ENCODE data around the gene PRXL2A. TPM values are rescaled to one million over a fixed set of nuclear protein-coding genes. Genes with fewer than 3 reads are reported as not detected.
"Not testable (repeated sequence)": the region's sequence is repeated elsewhere in the genome, so short reads cannot be mapped to it uniquely, and the experiment has no call there.

PRXL2A gene
- total RNA-seq, 1 donor from 2014 or later = 33.3 TPM

DNA sequence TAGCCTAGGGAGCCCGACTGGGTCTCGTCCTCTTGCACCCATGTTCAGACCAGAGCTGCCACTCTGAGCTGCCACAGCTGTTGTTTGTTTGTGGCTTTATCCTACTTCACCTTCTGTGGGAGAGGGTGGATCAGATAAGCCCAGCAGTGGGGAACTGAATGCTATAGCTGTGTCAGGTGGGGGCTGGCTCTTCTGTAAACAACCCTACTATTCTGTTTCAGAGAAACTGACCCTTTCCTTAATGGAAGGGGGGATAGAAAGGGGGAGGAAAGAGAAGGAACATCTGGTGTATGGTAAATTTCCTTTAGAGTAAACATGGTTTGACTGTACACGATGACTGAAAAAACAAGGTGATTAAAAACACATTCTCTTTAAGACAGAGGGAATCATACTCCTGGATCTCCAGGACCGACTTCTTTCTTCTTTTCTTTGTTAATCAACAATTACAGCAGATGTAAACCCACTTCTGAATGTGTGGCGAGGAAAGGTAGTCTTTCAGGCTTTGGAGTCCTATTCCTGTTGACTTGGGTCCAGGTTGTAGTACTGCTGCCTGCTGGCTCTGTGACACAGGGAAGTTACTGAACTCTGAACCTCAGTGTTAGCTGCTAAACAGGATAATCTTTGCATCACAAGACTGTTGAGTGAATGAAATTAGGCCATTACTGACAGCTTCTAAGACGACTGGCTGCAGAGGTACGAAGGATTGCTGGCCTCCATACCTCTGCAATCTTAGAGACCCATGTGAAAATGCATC, 6.0 kb downstream of the PRXL2A start:
- no peak for ATAC-seq
- Histone ChIP-seq H3K27ac (no peak overlapping the region), H3K9me3 (no peaks in the 10 kb centered on the region), H3K4me1 (peaks cover 35% of the 10 kb centered on the region), H3K4me3 (no peak overlapping the region), H3K27me3 (ENCODE audit: low read depth) (no peaks in the 10 kb centered on the region), H3K36me3 (no peaks in the 10 kb centered on the region)
- TF ChIP-seq, protein P1, sequence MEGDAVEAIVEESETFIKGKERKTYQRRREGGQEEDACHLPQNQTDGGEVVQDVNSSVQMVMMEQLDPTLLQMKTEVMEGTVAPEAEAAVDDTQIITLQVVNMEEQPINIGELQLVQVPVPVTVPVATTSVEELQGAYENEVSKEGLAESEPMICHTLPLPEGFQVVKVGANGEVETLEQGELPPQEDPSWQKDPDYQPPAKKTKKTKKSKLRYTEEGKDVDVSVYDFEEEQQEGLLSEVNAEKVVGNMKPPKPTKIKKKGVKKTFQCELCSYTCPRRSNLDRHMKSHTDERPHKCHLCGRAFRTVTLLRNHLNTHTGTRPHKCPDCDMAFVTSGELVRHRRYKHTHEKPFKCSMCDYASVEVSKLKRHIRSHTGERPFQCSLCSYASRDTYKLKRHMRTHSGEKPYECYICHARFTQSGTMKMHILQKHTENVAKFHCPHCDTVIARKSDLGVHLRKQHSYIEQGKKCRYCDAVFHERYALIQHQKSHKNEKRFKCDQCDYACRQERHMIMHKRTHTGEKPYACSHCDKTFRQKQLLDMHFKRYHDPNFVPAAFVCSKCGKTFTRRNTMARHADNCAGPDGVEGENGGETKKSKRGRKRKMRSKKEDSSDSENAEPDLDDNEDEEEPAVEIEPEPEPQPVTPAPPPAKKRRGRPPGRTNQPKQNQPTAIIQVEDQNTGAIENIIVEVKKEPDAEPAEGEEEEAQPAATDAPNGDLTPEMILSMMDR (IDR thresholded peaks at IDR 0.05) = no peak
- intact Hi-C loops (cut with DNase I) = no loop called here
- DNase-seq = no peak

DNA sequence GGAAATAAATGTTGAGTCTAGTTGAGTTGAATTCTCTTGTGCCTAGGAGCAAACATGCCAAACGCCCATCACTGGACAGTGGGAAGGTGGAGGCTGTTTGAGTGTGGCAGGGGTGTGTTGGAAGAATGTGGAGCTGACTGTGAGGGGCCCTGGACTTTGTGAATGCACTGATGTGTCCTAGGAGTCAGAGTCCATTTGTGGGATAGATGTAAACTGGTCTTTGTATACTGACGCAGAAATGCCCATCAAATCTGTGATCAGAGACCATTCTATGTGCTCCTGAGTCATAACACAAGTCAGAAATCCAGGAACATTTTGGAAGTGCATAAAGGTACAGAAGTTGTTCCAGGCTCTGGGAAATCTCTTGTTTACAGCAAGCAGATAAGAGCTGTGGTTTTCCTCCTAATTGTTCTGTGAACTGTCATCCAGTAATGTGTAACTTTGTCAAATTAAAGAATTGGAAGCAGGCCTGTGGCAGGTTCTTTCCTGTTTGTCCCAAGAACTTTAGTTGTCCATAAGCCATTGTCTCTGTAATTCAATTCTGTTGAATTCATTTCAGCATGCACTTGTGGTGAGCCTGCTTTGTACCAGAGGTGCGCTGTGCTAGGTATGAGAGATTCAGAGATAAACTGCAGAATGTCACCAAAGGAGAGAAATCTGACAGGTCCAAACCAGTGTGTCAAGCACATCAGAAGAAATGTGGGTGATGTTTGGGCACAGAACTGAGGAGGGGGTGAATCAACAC, 7.6 kb downstream of the PRXL2A start:
- intact Hi-C loops (cut with DNase I) = no loop called here
- DNase-seq (no peak), ATAC-seq (no peak)
- Histone ChIP-seq H3K4me3 (no peak overlapping the region), H3K4me1 (peaks cover 29% of the 10 kb centered on the region), H3K27ac (no peak overlapping the region), H3K9me3 (no peaks in the 10 kb centered on the region), H3K27me3 (ENCODE audit: low read depth) (no peaks in the 10 kb centered on the region), H3K36me3 (no peaks in the 10 kb centered on the region)
- TF ChIP-seq, protein P1 (IDR thresholded peaks at IDR 0.05) = no peak

DNA sequence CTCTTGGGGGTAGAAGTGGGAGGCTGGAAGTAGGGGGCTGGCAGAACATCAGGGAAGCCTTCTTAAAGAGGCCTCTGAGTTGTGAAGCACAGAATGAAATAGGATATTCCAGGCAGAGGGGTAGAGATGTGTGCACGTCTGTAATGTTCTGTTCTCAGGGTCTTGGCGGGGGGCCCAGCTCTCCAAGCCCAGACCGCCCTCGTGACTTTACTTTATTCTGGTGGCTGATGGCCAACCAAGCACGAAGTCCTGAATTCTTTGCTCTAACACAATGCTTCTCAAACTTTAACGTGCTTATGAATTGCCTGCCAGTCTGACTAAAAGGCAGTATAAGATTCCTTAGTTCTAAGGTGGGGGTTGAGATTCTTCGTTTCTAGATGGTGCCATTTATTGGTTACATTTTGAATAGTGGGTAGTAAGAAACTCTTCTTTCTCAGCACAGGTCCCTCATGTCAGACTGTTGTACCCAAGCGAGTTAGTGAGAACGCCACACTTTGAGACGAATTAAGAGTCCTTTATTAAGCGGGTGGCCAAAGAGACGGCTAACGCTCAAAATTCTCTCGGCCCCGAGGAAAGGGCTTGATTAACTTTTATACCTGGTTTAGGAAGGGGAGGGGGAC, 8.2 kb downstream of the PRXL2A start:
- Histone ChIP-seq H3K27ac (no peak overlapping the region), H3K27me3 (ENCODE audit: low read depth) (no peaks in the 10 kb centered on the region), H3K36me3 (no peaks in the 10 kb centered on the region), H3K9me3 (no peaks in the 10 kb centered on the region), H3K4me1 (peaks cover 29% of the 10 kb centered on the region), H3K4me3 (no peak overlapping the region)
- TF ChIP-seq, protein P1 (IDR thresholded peaks at IDR 0.05) = no peak
- ATAC-seq (peak; percentile 22 to 41), DNase-seq (no peak)
- intact Hi-C loops (cut with DNase I) = no loop called here

DNA sequence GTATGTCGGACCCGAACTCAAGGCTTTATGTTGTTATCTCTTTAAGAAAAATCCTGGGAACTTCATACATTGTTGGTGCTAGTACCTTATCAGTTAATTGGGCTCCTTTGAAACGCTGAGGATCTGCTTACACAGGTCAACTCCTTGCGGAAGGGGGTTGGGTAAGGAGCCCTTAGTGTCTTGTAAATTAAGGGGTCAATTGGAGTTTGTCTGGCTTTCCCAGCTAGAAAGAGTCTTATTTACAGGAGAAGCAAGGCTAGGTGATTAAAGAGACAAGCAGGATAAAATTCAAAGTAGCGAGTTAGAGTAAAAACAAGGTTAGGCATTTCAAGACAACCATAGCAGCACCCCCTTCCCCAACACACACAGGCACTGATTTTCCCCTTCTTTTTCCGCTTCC, 8.9 kb downstream of the PRXL2A start:
- H3K4me3 ChIP-seq; intact Hi-C loops (cut with DNase I); H3K27me3 ChIP-seq (ENCODE audit: low read depth); H3K36me3 ChIP-seq; ATAC-seq; H3K9me3 ChIP-seq; H3K27ac ChIP-seq; DNase-seq: not testable (repeated sequence)
- H3K4me1 ChIP-seq = peaks cover 29% of the 10 kb centered on the region

DNA sequence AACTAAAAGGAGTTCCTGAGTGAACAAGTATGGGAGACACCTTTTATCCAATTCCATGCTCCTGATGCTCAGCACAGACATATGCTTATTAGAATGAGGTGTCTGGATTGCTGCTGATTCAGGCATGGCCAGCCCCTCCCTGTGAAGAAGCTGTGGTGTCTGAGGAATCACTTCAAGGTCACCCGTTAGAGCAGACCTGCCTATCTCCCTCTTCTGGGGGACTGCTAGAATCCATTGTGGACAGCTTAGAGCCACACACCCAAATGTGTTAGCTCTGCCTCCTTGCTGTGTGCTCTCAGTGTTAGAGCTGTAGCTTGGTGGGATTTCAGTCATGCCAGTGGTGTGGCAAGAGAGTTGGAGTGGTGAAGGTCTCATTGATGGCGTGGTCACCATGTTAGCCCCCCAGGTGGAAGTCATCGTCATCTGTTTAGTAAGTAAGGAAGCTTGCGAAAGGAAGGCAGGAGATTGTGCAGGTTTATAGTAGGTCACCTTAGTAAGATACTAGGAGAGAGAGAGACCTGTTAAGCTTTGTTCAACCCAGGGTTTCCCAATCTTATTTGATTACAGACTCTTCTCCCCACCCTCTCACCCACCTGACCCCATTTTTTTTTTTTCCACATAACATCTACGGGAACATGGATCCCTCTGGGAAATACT, 12.8 kb downstream of the PRXL2A start:
- H3K27me3 ChIP-seq (ENCODE audit: low read depth) = no peaks in the 10 kb centered on the region
- peaks cover 21% of the 10 kb centered on the region for H3K36me3 ChIP-seq
- H3K9me3 ChIP-seq = no peaks in the 10 kb centered on the region
- DNase-seq (no peak), ATAC-seq (no peak)
- H3K4me3 ChIP-seq = no peak overlapping the region
- H3K4me1 ChIP-seq = peaks cover 2% of the 10 kb centered on the region
- TF ChIP-seq, protein P1 (IDR thresholded peaks at IDR 0.05) = no peak
- intact Hi-C loops (cut with DNase I) = no loop called here
- H3K27ac ChIP-seq = no peak overlapping the region
